GM23338 (cell line): ENCODE measurements around the gene IFNL3. TPM values are rescaled to one million over a fixed set of nuclear protein-coding genes. Genes with fewer than 3 reads are reported as not detected.

Source experiments
- ATAC-seq: fragments of 200-7000 bp; cut with Tn5 transposase; 3 replicates; pipeline ENCODE4 v1.9.1; 2020
- DNase-seq: peaks from one replicate; pipeline ENCODE4 v3.0.0-alpha.2; 2015; ENCODE audit warnings: low spot score
- H2AFZ ChIP-seq: fragments of 200-600 bp; sonication (generic); 2 replicates; pipeline ENCODE4 v1.8.0; 2016; ENCODE audit warnings: antibody characterized with exemption, mild to moderate bottlenecking, moderate library complexity
- H3F3A ChIP-seq: fragments of 200-600 bp; sonication (generic); replicated peaks from 2 replicates; pipeline ENCODE4 v1.8.0; 2017; ENCODE audit warnings: antibody characterized with exemption, mixed run types, low read depth
- H3K27ac ChIP-seq: fragments of 200-600 bp; sonication (generic); 2 replicates; pipeline ENCODE4 v1.6.1; 2016; ENCODE audit warnings: low read depth
- H3K27me3 ChIP-seq: fragments of 200-600 bp; sonication (generic); 2 replicates; pipeline ENCODE4 v1.8.0; 2016; ENCODE audit warnings: mild to moderate bottlenecking, mixed run types, moderate library complexity; ENCODE audit not compliant: insufficient read depth
- H3K36me3 ChIP-seq: fragments of 200-600 bp; sonication (generic); 2 replicates; pipeline ENCODE4 v1.8.0; 2016; ENCODE audit warnings: mild to moderate bottlenecking; ENCODE audit not compliant: insufficient read depth
- H3K4me1 ChIP-seq: fragments of 200-600 bp; sonication (generic); 2 replicates; pipeline ENCODE4 v1.8.0; 2016; ENCODE audit warnings: mild to moderate bottlenecking, moderate library complexity; ENCODE audit not compliant: insufficient read depth
- H3K4me2 ChIP-seq: fragments of 200-600 bp; sonication (generic); 2 replicates; pipeline ENCODE4 v1.7.1; 2017; ENCODE audit warnings: mixed run types
- H3K4me3 ChIP-seq: fragments of 200-600 bp; sonication (generic); 2 replicates; pipeline ENCODE4 v1.6.1; 2016; ENCODE audit warnings: mixed run types
- H3K79me2 ChIP-seq: fragments of 200-600 bp; sonication (generic); replicated peaks from 2 replicates; pipeline ENCODE4 v1.8.0; 2017; ENCODE audit warnings: mild to moderate bottlenecking; ENCODE audit not compliant: insufficient read depth
- H3K9me2 ChIP-seq: fragments of 200-600 bp; sonication (generic); 2 replicates; pipeline ENCODE4 v1.8.0; 2017; ENCODE audit not compliant: insufficient read depth
- H4K20me1 ChIP-seq: fragments of 200-600 bp; sonication (generic); replicated peaks from 2 replicates; pipeline ENCODE4 v1.8.0; 2017; ENCODE audit warnings: mild to moderate bottlenecking; ENCODE audit not compliant: insufficient read depth
- H3K27ac Mint-ChIP-seq: 2 replicates; pipeline ENCODE4 v1.8.0; 2020; ENCODE audit warnings: inconsistent platforms, mild to moderate bottlenecking, moderate library complexity, mixed read lengths
- H3K27me3 Mint-ChIP-seq: 3 replicates; pipeline ENCODE4 v1.8.0; 2022; ENCODE audit warnings: low read depth, mild to moderate bottlenecking, moderate library complexity, mixed read lengths, inconsistent platforms; ENCODE audit not compliant: insufficient read depth, poor library complexity
- H3K36me3 Mint-ChIP-seq: 3 replicates; pipeline ENCODE4 v1.8.0; 2021; ENCODE audit warnings: low read depth, mild to moderate bottlenecking, inconsistent platforms, moderate library complexity, mixed read lengths
- H3K4me1 Mint-ChIP-seq: 3 replicates; pipeline ENCODE4 v1.8.0; 2020; ENCODE audit warnings: mild to moderate bottlenecking, inconsistent platforms, mixed read lengths
- H3K4me3 Mint-ChIP-seq: 3 replicates; pipeline ENCODE4 v1.8.0; 2021; ENCODE audit warnings: moderate library complexity, mild to moderate bottlenecking, inconsistent platforms, mixed read lengths
- H3K9me3 Mint-ChIP-seq: 3 replicates; pipeline ENCODE4 v1.8.0; 2020; ENCODE audit warnings: moderate library complexity, mild to moderate bottlenecking, inconsistent platforms, mixed read lengths
- CREB1 ChIP-seq: fragments of 250-450 bp; sonication (Bioruptor Pico); IDR thresholded peaks from 2 replicates; pipeline ENCODE4 v1.5.0; 2020; ENCODE audit warnings: low read depth, mild to moderate bottlenecking, moderate library complexity
- CTCF ChIP-seq, 2 experiments: fragments of 200-600 bp in 1 of 2; sonication (generic) in 1 of 2; conservative IDR thresholded peaks; 2 replicates each; pipeline versions ENCODE4 v1.5.1 to v1.6.1; 2016 to 2017; ENCODE audit warnings: antibody characterized with exemption in 2 of 2, low read depth in 2 of 2, mild to moderate bottlenecking in 2 of 2, moderate library complexity in 1 of 2
- ETS1 ChIP-seq: IDR thresholded peaks from 2 replicates; pipeline ENCODE4 v1.6.1; 2016; ENCODE audit warnings: antibody characterized with exemption
- EZH2 ChIP-seq: fragments of 200-600 bp; sonication (generic); IDR thresholded peaks from one replicate; pipeline ENCODE4 v1.8.0; 2017; ENCODE audit warnings: antibody characterized with exemption, mild to moderate bottlenecking, low read depth; ENCODE audit not compliant: unreplicated experiment
- EZH2phosphoT487 ChIP-seq: fragments of 200-600 bp; sonication (generic); IDR thresholded peaks from one replicate; pipeline ENCODE4 v1.8.1; 2018; ENCODE audit warnings: antibody characterized with exemption; ENCODE audit not compliant: unreplicated experiment
- JUNB ChIP-seq: IDR thresholded peaks from one replicate; pipeline ENCODE4 v1.6.1; 2016; ENCODE audit warnings: antibody characterized with exemption; ENCODE audit not compliant: unreplicated experiment
- NANOG ChIP-seq: IDR thresholded peaks from 2 replicates; pipeline ENCODE4 v1.6.1; 2016; ENCODE audit warnings: antibody characterized with exemption, borderline replicate concordance
- POLR2AphosphoS5 ChIP-seq: IDR thresholded peaks from 2 replicates; pipeline ENCODE4 v1.6.1; 2016; ENCODE audit warnings: antibody characterized with exemption, low read depth
- REST ChIP-seq: IDR thresholded peaks from one replicate; pipeline ENCODE4 v1.6.1; 2018; ENCODE audit warnings: antibody characterized with exemption; ENCODE audit not compliant: unreplicated experiment
- STAT1 ChIP-seq: IDR thresholded peaks from one replicate; pipeline ENCODE4 v1.6.1; 2016; ENCODE audit warnings: antibody characterized with exemption; ENCODE audit not compliant: unreplicated experiment
- ZNF114 ChIP-seq: fragments of 250-450 bp; sonication (Bioruptor Pico); IDR thresholded peaks from 2 replicates; pipeline ENCODE4 v1.5.0; 2020; ENCODE audit warnings: mild to moderate bottlenecking, moderate library complexity
- ZNF331 ChIP-seq: fragments of 250-450 bp; sonication (Bioruptor Pico); IDR thresholded peaks from 2 replicates; pipeline ENCODE4 v1.5.0; 2020; ENCODE audit warnings: low read depth, mild to moderate bottlenecking, moderate library complexity
- ZNF462 ChIP-seq: fragments of 250-450 bp; sonication (Bioruptor Pico); IDR thresholded peaks from 2 replicates; pipeline ENCODE4 v1.5.0; 2020; ENCODE audit warnings: mild to moderate bottlenecking, moderate library complexity
- polyA plus RNA-seq: library from polyadenylated mRNA; unstranded; fragments of >200 nt; fragmentation: Nextera tagmentation; extraction: Ambion mirVana; gene quantifications from 2 replicates; pipeline ENCODE4 v1.2.1, GENCODE V29; 2016
- total RNA-seq: library from RNA; depleted of rRNA; stranded (reverse); fragments of >200 nt; shearing (Covaris generic); gene quantifications from 2 replicates; pipeline ENCODE4 v1.2.3, GENCODE V29; 2014

The IFNL3 gene
- total and polyA plus RNA-seq, 2 experiments from 2014 or later = not detected

- ATAC-seq (no peak), DNase-seq (no peak)
- TF ChIP-seq STAT1 (no peak), CTCF (conservative IDR thresholded peaks at IDR 0.05; ENCODE audit: low read depth in 2 of 2) (no peak), POLR2AphosphoS5 (no peak), ZNF114 (CRISPR knock-in tag) (no peak), EZH2 (no peak), ZNF462 (CRISPR knock-in tag) (no peak), ETS1 (no peak), NANOG (no peak), ZNF331 (CRISPR knock-in tag) (no peak), EZH2phosphoT487 (no peak), JUNB (no peak), CREB1 (CRISPR knock-in tag) (no peak), REST (no peak)
- H3K27ac Mint-ChIP-seq = no peak overlapping the region
- no peaks in the 10 kb centered on the region for H4K20me1 ChIP-seq
- H3K9me3 Mint-ChIP-seq = no peaks in the 10 kb centered on the region
- H3K4me2 ChIP-seq = no peak overlapping the region
- H3K4me1 ChIP-seq = no peaks in the 10 kb centered on the region; the same call in 1 of the 2 replicates
- H3K36me3 ChIP-seq = no peaks in the 10 kb centered on the region
- H3K79me2 ChIP-seq = no peaks in the 10 kb centered on the region
- peaks cover 20% of the 10 kb centered on the region for H3K27me3 Mint-ChIP-seq
- H3K4me3 Mint-ChIP-seq = no peak overlapping the region
- peaks cover 30% of the 10 kb centered on the region for H3K27me3 ChIP-seq
- no peak overlapping the region for H3K4me3 ChIP-seq
- no peaks in the 10 kb centered on the region for H3K9me2 ChIP-seq
- H3K27ac ChIP-seq = no peak overlapping the region
- no peak overlapping the region for H2AFZ ChIP-seq
- H3K4me1 Mint-ChIP-seq = no peaks in the 10 kb centered on the region; the same call in 2 of the 3 replicates
- no peaks in the 10 kb centered on the region for H3K36me3 Mint-ChIP-seq
- no peaks in the 10 kb centered on the region for H3F3A ChIP-seq
These were observed 38.7 kb downstream of the IFNL3 start for GRCh38 chr19:39206122-39206521.
